Activated CD4-positive, alpha-beta T cell treated with anti-CD3 and anti-CD28 coated beads, Interleukin-2, amount 10 ng/mL, durations not matched to agents 24 days and 14 days (primary cell): ENCODE data around the gene LAIR2. TPM values are rescaled to one million over a fixed set of nuclear protein-coding genes. Genes with fewer than 3 reads are reported as not detected.
A peak's percentile ranks its signal among the peaks of the same experiment; 100 is the strongest.
"Not testable (repeated sequence)": the region's sequence is repeated elsewhere in the genome, so short reads cannot be mapped to it uniquely, and the experiment has no call there.

ENCODE experiments used
- DNase-seq: peaks from one replicate; pipeline ENCODE4 v3.0.0; 2022
- H3K27ac Mint-ChIP-seq: one replicate; pipeline ENCODE4 v1.8.0; 2022; ENCODE audit warnings: mild to moderate bottlenecking, mixed read lengths
- H3K27me3 Mint-ChIP-seq: one replicate; pipeline ENCODE4 v1.8.0; 2022; ENCODE audit warnings: mixed read lengths
- H3K36me3 Mint-ChIP-seq: one replicate; pipeline ENCODE4 v1.8.0; 2022; ENCODE audit warnings: low read depth, mild to moderate bottlenecking, mixed read lengths
- H3K4me1 Mint-ChIP-seq: one replicate; pipeline ENCODE4 v1.8.0; 2021; ENCODE audit warnings: mixed read lengths
- H3K4me3 Mint-ChIP-seq: one replicate; pipeline ENCODE4 v1.8.0; 2022; ENCODE audit warnings: mild to moderate bottlenecking, moderate library complexity, mixed read lengths
- H3K9me3 Mint-ChIP-seq: one replicate; pipeline ENCODE4 v1.8.0; 2021; ENCODE audit warnings: mixed read lengths
- intact Hi-C: fragments of 100-400 bp; cut with micrococcal nuclease; formaldehyde crosslinking; loops from one replicate; pipeline ENCODE4 v1.15.1; 2023
- total RNA-seq: library from RNA; stranded (reverse); gene quantifications from 2 replicates; pipeline ENCODE4 v1.2.3, GENCODE V29; 2022

Gene LAIR2
- total RNA-seq, 1 donor from 2014 or later = 35.0 TPM

- H3K36me3 Mint-ChIP-seq = no peaks in the 10 kb centered on the region
- no peak for DNase-seq
- peak within 1 kb of the TSS; percentile 55 for H3K27ac Mint-ChIP-seq
- H3K9me3 Mint-ChIP-seq = no peaks in the 10 kb centered on the region
- H3K4me1 Mint-ChIP-seq = peaks cover 9% of the 10 kb centered on the region
- H3K27me3 Mint-ChIP-seq = peaks cover 46% of the 10 kb centered on the region
- peak within 1 kb of the TSS; percentile 7 for H3K4me3 Mint-ChIP-seq
- intact Hi-C loops = no loop called here
Measured at GRCh38 chr19:54473071-54473891, 29.4 kb upstream of the LAIR2 start, which contains the start of gene CDC42EP5. CDC42EP5 (minus strand) TSS chr19:54473296; CDS start chr19:54465547, 7,749 bp downstream.

- Mint-ChIP-seq H3K36me3 (no peaks in the 10 kb centered on the region), H3K9me3 (no peaks in the 10 kb centered on the region), H3K4me1 (peaks cover 9% of the 10 kb centered on the region), H3K27me3 (peaks cover 43% of the 10 kb centered on the region), H3K27ac (no peak overlapping the region), H3K4me3 (no peak overlapping the region)
- intact Hi-C loops = no loop called here
- DNase-seq = no peak
Measured at GRCh38 chr19:54473892-54474372, 28.7 kb upstream of the LAIR2 start.

GRCh38 chr19:54475706-54476105 lies 26.9 kb upstream of the LAIR2 start:
- Mint-ChIP-seq H3K27me3 (peaks cover 30% of the 10 kb centered on the region), H3K4me3 (no peak overlapping the region), H3K4me1 (peaks cover 8% of the 10 kb centered on the region), H3K36me3 (no peaks in the 10 kb centered on the region), H3K27ac (no peak overlapping the region), H3K9me3 (no peaks in the 10 kb centered on the region)
- intact Hi-C loops = no loop called here
- no peak for DNase-seq

GRCh38 chr19:54477650-54478049 lies 25.0 kb upstream of the LAIR2 start:
- no peak overlapping the region for H3K27ac Mint-ChIP-seq
- no peak overlapping the region for H3K4me3 Mint-ChIP-seq
- H3K4me1 Mint-ChIP-seq = peaks cover 9% of the 10 kb centered on the region
- peaks cover 28% of the 10 kb centered on the region for H3K27me3 Mint-ChIP-seq
- intact Hi-C loops = no loop called here
- H3K9me3 Mint-ChIP-seq = no peaks in the 10 kb centered on the region
- DNase-seq = no peak
- no peaks in the 10 kb centered on the region for H3K36me3 Mint-ChIP-seq

- Mint-ChIP-seq H3K27ac (no peak overlapping the region), H3K36me3 (no peaks in the 10 kb centered on the region), H3K4me3 (no peak overlapping the region), H3K4me1 (peaks cover 6% of the 10 kb centered on the region), H3K27me3 (peaks cover 21% of the 10 kb centered on the region), H3K9me3 (no peaks in the 10 kb centered on the region)
- intact Hi-C loops = no loop called here
- DNase-seq = peak; percentile 82
Measured at GRCh38 chr19:54478677-54479266, 23.9 kb upstream of the LAIR2 start.

- Mint-ChIP-seq H3K27me3 (peaks cover 25% of the 10 kb centered on the region), H3K9me3 (no peaks in the 10 kb centered on the region), H3K4me1 (peaks cover 6% of the 10 kb centered on the region), H3K27ac (no peak overlapping the region), H3K4me3 (no peak overlapping the region), H3K36me3 (no peaks in the 10 kb centered on the region)
- DNase-seq = no peak
- intact Hi-C loops = loop anchor here (5.0 kb wide), 1 partner anchor 42 kb away; no protein-coding TSS in a partner anchor
Measured at GRCh38 chr19:54480051-54480450, 22.6 kb upstream of the LAIR2 start.

- Mint-ChIP-seq H3K27ac (no peak overlapping the region), H3K4me3 (no peak overlapping the region), H3K4me1 (peaks cover 8% of the 10 kb centered on the region), H3K27me3 (peaks cover 24% of the 10 kb centered on the region), H3K36me3 (no peaks in the 10 kb centered on the region), H3K9me3 (no peaks in the 10 kb centered on the region)
- intact Hi-C loops = loop anchor here (1.0 to 5.0 kb wide), 2 partner anchors 41 to 195 kb away; no protein-coding TSS in a partner anchor
- DNase-seq = peak; percentile 84
Measured at GRCh38 chr19:54481326-54481930, 21.2 kb upstream of the LAIR2 start.

GRCh38 chr19:54482889-54483288 lies 19.7 kb upstream of the LAIR2 start:
- intact Hi-C loops = loop anchor here (5.0 kb wide), 1 partner anchor 39 kb away; no protein-coding TSS in a partner anchor
- H3K27me3 Mint-ChIP-seq = peaks cover 16% of the 10 kb centered on the region

GRCh38 chr19:54484451-54484850 lies 18.2 kb upstream of the LAIR2 start:
- Mint-ChIP-seq H3K9me3 (no peaks in the 10 kb centered on the region), H3K4me3 (no peak overlapping the region), H3K4me1 (peaks cover 8% of the 10 kb centered on the region), H3K27ac (no peak overlapping the region), H3K27me3 (peaks cover 17% of the 10 kb centered on the region), H3K36me3 (no peaks in the 10 kb centered on the region)
- intact Hi-C loops = loop anchor here (5.0 kb wide), 1 partner anchor 38 kb away; no protein-coding TSS in a partner anchor
- DNase-seq = no peak

More at GRCh38 chr19:54482889-54483288, 19.7 kb upstream of the LAIR2 start:
- H3K36me3 Mint-ChIP-seq = no peaks in the 10 kb centered on the region
- H3K9me3 Mint-ChIP-seq = no peaks in the 10 kb centered on the region
- peaks cover 8% of the 10 kb centered on the region for H3K4me1 Mint-ChIP-seq
- H3K27ac Mint-ChIP-seq = no peak overlapping the region
- no peak for DNase-seq
- no peak overlapping the region for H3K4me3 Mint-ChIP-seq

- H3K4me1 Mint-ChIP-seq = peaks cover 8% of the 10 kb centered on the region
- H3K36me3 Mint-ChIP-seq = no peaks in the 10 kb centered on the region
- H3K4me3 Mint-ChIP-seq = no peak overlapping the region
- intact Hi-C loops = no loop called here
- no peak overlapping the region for H3K27ac Mint-ChIP-seq
- DNase-seq = no peak
- peaks cover 21% of the 10 kb centered on the region for H3K27me3 Mint-ChIP-seq
- H3K9me3 Mint-ChIP-seq = no peaks in the 10 kb centered on the region
Measured at GRCh38 chr19:54485851-54486250, 16.8 kb upstream of the LAIR2 start.

GRCh38 chr19:54489341-54489740 lies 13.3 kb upstream of the LAIR2 start:
- peaks cover 1% of the 10 kb centered on the region for H3K4me1 Mint-ChIP-seq
- no peak for DNase-seq
- H3K4me3 Mint-ChIP-seq = no peak overlapping the region
- no peaks in the 10 kb centered on the region for H3K9me3 Mint-ChIP-seq
- intact Hi-C loops = no loop called here
- no peak overlapping the region for H3K27ac Mint-ChIP-seq
- H3K36me3 Mint-ChIP-seq = no peaks in the 10 kb centered on the region
- H3K27me3 Mint-ChIP-seq = peaks cover 25% of the 10 kb centered on the region

GRCh38 chr19:54489766-54490165 lies 12.9 kb upstream of the LAIR2 start:
- Mint-ChIP-seq H3K27me3 (peaks cover 24% of the 10 kb centered on the region), H3K4me1 (peaks cover 1% of the 10 kb centered on the region), H3K9me3 (no peaks in the 10 kb centered on the region), H3K27ac (no peak overlapping the region), H3K4me3 (no peak overlapping the region), H3K36me3 (no peaks in the 10 kb centered on the region)
- no peak for DNase-seq
- intact Hi-C loops = no loop called here

- H3K36me3 Mint-ChIP-seq = no peaks in the 10 kb centered on the region
- DNase-seq = no peak
- peaks cover 35% of the 10 kb centered on the region for H3K27me3 Mint-ChIP-seq
Measured at GRCh38 chr19:54492568-54492967, 10.1 kb upstream of the LAIR2 start.

GRCh38 chr19:54493056-54493455 lies 9.6 kb upstream of the LAIR2 start:
- peaks cover 35% of the 10 kb centered on the region for H3K27me3 Mint-ChIP-seq
- intact Hi-C loops, H3K4me3 Mint-ChIP-seq, DNase-seq, H3K9me3 Mint-ChIP-seq, H3K27ac Mint-ChIP-seq, H3K36me3 Mint-ChIP-seq, H3K4me1 Mint-ChIP-seq: not testable (repeated sequence)

More at GRCh38 chr19:54492568-54492967, 10.1 kb upstream of the LAIR2 start:
- Mint-ChIP-seq H3K27ac (no peak overlapping the region), H3K9me3 (no peaks in the 10 kb centered on the region), H3K4me1 (peaks cover 1% of the 10 kb centered on the region), H3K4me3 (no peak overlapping the region)
- intact Hi-C loops = no loop called here
